HEK293T (cell line): Measurements from ENCODE around the gene NPLOC4.

ENCODE experiments used
- CTCF ChIA-PET: fragments of 350-600 bp; formaldehyde crosslinking; extraction: SDS; loops from one replicate; lab custom pipeline; 2021; ENCODE audit warnings: antibody characterized with exemption, inconsistent platforms; lab: Yijun Ruan, JAX
- POLR2A ChIA-PET: fragments of 350-600 bp; formaldehyde crosslinking; extraction: SDS; loops from one replicate; lab custom pipeline; 2020; ENCODE audit warnings: antibody characterized with exemption, inconsistent platforms; lab: Yijun Ruan, JAX
- DNase-seq: peaks from one replicate; pipeline ENCODE4 v3.0.0; 2012; ENCODE audit warnings: mixed read lengths; ENCODE audit errors: extremely low spot score
- ARNT ChIP-seq: fragments of 450-650 bp; IDR thresholded peaks from 2 replicates; pipeline ENCODE4 v1.6.1; 2017; ENCODE audit warnings: mild to moderate bottlenecking
- BHLHE40 ChIP-seq: fragments of 450-650 bp; IDR thresholded peaks from 2 replicates; pipeline ENCODE4 v1.6.1; 2016; ENCODE audit warnings: mild to moderate bottlenecking, moderate library complexity, borderline replicate concordance
- CTBP1 ChIP-seq: fragments of 450-650 bp; IDR thresholded peaks from 2 replicates; pipeline ENCODE4 v1.6.1; 2016; ENCODE audit warnings: borderline replicate concordance
- ELF4 ChIP-seq: fragments of 450-650 bp; IDR thresholded peaks from 2 replicates; pipeline ENCODE4 v1.6.1; 2017; ENCODE audit warnings: antibody characterized with exemption
- FOXA1 ChIP-seq: fragments of 450-650 bp; IDR thresholded peaks from 2 replicates; pipeline ENCODE4 v1.6.1; 2016; ENCODE audit warnings: mild to moderate bottlenecking
- FOXK2 ChIP-seq: fragments of 450-650 bp; IDR thresholded peaks from 2 replicates; pipeline ENCODE4 v1.6.1; 2016; ENCODE audit warnings: mild to moderate bottlenecking
- FOXM1 ChIP-seq: fragments of 450-650 bp; IDR thresholded peaks from 2 replicates; pipeline ENCODE4 v1.6.1; 2017; ENCODE audit warnings: mild to moderate bottlenecking, borderline replicate concordance
- HDGF ChIP-seq: fragments of 450-650 bp; IDR thresholded peaks from 2 replicates; pipeline ENCODE4 v1.6.1; 2017; ENCODE audit warnings: antibody characterized with exemption, borderline replicate concordance
- L3MBTL2 ChIP-seq: fragments of 450-650 bp; conservative IDR thresholded peaks from 2 replicates; pipeline ENCODE4 v1.6.1; 2016; ENCODE audit warnings: mild to moderate bottlenecking
- LEF1 ChIP-seq: fragments of 450-650 bp; IDR thresholded peaks from 2 replicates; pipeline ENCODE4 v1.6.1; 2017; ENCODE audit warnings: mild to moderate bottlenecking, borderline replicate concordance
- NFRKB ChIP-seq: fragments of 450-650 bp; IDR thresholded peaks from 2 replicates; pipeline ENCODE4 v1.6.1; 2016; ENCODE audit warnings: mild to moderate bottlenecking, moderate library complexity
- SP1 ChIP-seq: fragments of 450-650 bp; IDR thresholded peaks from 2 replicates; pipeline ENCODE4 v1.6.1; 2017
- SUZ12 ChIP-seq: fragments of 450-650 bp; IDR thresholded peaks from 2 replicates; pipeline ENCODE4 v1.6.1; 2016; ENCODE audit warnings: mild to moderate bottlenecking
- TARDBP ChIP-seq: fragments of 450-650 bp; IDR thresholded peaks from 2 replicates; pipeline ENCODE4 v1.6.1; 2016
- ZNF384 ChIP-seq: fragments of 450-650 bp; IDR thresholded peaks from 2 replicates; pipeline ENCODE4 v1.6.1; 2016
- TF ChIP-seq, protein P1 (sequence below): fragments of 450-650 bp; IDR thresholded peaks from 2 replicates; pipeline ENCODE4 v1.6.1; 2016

Gene NPLOC4

DNA sequence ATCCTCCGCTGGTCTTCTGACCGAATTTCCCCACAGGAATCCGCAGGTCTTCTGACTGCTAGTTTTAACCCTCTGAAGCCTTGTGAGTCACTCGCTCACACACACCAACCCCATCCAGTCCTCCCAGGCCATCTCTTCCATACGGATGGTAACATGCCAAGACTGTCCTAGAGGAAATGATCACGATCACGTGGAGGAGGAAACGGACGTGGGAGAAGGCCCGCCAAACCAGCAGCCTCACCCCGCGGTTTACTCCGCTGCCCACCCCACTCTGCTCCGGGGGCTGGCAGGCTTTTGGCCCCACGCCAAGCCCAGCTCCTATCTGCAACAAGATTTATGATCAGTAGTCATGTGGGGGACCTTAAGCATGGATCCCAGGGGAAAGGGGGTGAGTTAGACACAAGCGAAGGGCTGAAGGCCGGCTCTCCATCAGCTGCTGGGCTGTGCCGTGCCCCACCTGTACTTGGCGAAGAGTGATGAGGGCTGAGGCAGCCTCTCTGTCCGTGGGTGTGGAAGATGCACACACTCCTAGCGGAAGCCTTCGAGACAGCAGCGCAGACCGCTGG is 83.2 kb downstream of the NPLOC4 start:
- DNase-seq: no peak
- CTCF ChIA-PET: interaction anchor here (0.5 kb wide), 1 partner anchor 302 kb away, joined by 4 read pairs; no protein-coding TSS in a partner anchor
- POLR2A ChIA-PET: no interaction called here
- TF ChIP-seq ARNT (no peak), BHLHE40 (no peak), FOXK2 (no peak), L3MBTL2 (no peak), SUZ12 (no peak), NFRKB (no peak), CTBP1 (no peak), HDGF (no peak), ELF4 (no peak), SP1 (no peak)

DNA sequence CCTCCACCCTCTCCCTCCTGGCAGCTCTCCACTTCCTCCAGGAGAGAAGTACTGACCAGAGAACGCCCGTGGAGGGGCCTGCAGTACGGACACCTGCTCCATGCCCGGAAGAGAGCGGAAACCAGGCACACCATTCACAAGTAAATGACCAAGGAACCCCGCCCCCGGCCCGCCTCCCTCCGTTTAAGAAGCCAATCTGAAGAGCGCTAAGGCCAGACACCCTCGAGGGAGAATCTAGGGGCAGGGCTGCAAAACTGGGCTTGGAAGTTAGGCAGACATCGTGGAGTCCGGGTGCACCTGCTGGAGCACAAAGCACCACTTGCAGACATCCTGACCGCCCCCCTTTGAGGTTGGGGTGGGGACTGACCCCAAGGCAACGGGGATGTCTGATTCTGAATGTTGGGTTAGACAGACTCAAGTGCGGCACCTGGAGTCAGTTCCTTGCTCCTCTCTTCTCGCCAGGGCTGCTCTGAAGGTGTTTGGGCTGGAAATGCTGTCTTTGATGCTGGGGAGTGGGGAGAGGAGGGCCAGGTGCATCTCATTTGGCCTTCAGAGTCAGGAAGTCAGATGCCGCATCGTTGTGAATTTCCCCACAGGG is 83.8 kb downstream of the NPLOC4 start:
- ChIA-PET POLR2A (interaction anchor here (0.8 to 2.9 kb wide), 16 partner anchors 10 to 150 kb away, joined by 3 to 28 read pairs (median 5); partner anchors contain the start of genes ACTG1 and MRPL12), CTCF (interaction anchor here (0.5 to 0.9 kb wide), 3 partner anchors 111 to 298 kb away, joined by 3 read pairs; no protein-coding TSS in a partner anchor)
- peak; percentile 79 for DNase-seq
- TF ChIP-seq ZNF384 (no peak), NFRKB (no peak), FOXM1 (no peak), ARNT (no peak), LEF1 (no peak), TARDBP (no peak)

DNA sequence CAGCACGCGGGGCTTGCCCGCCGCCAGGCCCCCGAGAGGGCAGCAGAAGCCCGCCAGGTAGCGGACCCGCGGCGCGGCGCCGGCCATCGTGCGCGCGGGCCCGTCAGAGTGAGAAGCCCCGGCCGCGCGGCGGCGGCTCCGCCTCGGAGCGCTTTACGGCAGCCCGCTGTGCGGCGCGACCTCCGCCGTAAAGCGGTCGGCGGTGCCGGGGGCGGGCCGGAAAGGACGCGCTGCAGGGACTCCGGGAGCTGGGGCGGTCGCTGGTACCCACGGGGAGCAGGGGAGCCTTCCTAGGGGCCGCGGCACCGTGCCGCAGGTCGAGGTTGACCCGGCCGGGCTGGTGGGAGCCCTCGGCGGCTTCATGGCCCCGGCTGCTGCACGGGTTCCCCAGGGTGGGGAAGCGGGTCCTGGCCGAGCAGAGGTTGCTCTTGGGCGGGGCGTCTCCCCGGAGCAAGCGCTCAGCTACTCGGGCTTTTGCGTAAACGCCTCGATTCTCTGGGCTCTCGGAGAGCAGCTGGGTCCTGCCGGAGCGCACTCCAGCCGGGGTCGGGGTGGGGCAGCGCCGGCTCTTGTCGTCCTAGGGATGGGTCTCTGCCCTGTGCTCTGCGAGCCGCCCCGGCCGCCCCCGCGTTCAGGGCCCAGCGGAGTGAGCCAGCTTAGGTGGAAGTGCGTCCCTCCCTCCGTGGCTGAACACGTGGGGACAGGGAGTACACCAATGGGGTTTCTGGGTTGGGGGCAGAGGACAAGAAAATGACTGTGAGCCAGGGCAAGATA is 84.5 kb downstream of the NPLOC4 start, which contains the start of gene FAAP100:
FAAP100 (minus strand) TSS at position 110 of the 774 bp plus-strand sequence; CDS start at position 87, 23 bp downstream.
- POLR2A ChIA-PET: interaction anchor here (0.6 to 2.9 kb wide), 23 partner anchors 10 to 257 kb away, joined by 3 to 28 read pairs (median 4); partner anchors contain the start of genes ACTG1, FSCN2, MRPL12 and SLC38A10
- TF ChIP-seq FOXA1: no peak
- TF ChIP-seq TARDBP: no peak
- no peak for TF ChIP-seq ZNF384
- TF ChIP-seq FOXK2: no peak
- TF ChIP-seq ELF4: no peak
- TF ChIP-seq LEF1: no peak
- TF ChIP-seq ARNT: no peak
- TF ChIP-seq, protein P1, sequence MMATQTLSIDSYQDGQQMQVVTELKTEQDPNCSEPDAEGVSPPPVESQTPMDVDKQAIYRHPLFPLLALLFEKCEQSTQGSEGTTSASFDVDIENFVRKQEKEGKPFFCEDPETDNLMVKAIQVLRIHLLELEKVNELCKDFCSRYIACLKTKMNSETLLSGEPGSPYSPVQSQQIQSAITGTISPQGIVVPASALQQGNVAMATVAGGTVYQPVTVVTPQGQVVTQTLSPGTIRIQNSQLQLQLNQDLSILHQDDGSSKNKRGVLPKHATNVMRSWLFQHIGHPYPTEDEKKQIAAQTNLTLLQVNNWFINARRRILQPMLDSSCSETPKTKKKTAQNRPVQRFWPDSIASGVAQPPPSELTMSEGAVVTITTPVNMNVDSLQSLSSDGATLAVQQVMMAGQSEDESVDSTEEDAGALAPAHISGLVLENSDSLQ: no peak
- no peak for TF ChIP-seq FOXM1
- CTCF ChIA-PET: interaction anchor here (0.5 to 1.0 kb wide), 4 partner anchors 111 to 300 kb away, joined by 3 to 5 read pairs (median 3); no protein-coding TSS in a partner anchor
- peak; percentile 94 for DNase-seq

DNA sequence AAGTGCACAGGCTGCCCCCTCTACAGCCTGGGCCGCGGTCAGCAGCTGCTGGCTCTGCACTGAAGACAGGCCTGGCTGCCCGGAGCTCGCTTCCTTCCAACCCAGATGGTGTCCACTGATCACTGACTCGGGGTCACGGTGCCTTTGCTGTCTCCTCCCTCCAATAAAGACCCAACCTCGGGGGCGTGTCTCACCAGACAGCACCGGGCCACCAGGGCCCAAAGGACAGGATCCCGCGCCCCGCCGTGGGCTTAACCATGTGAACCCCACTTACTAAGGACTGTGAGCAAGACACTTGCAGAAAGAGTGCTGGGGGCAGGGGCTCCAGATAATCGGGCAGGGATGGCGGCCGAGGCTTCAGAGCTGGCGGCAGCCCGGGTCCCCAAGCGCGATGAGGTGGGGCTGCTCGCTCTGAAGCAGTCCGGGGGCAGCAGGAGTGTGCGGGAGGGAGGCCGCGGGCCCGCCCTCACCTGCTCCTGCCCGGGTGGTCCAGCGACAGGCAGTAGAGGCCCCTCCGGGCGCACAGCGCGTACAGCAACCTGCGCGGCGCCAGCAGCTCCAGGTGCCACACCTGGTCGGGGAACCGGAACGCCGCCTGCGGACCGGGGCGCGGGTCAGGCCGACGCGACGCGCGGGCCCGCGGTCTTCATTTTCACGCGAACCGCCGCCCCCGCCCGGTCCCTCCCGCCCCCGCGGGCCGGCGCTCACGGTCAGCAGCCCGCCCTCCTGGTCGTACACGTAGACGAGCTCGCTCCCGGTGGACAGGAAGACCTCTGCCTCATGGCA is 85.3 kb downstream of the NPLOC4 start:
- CTCF ChIA-PET: interaction anchor here (0.9 to 1.0 kb wide), 2 partner anchors 296 to 299 kb away, joined by 3 to 5 read pairs; no protein-coding TSS in a partner anchor

DNA sequence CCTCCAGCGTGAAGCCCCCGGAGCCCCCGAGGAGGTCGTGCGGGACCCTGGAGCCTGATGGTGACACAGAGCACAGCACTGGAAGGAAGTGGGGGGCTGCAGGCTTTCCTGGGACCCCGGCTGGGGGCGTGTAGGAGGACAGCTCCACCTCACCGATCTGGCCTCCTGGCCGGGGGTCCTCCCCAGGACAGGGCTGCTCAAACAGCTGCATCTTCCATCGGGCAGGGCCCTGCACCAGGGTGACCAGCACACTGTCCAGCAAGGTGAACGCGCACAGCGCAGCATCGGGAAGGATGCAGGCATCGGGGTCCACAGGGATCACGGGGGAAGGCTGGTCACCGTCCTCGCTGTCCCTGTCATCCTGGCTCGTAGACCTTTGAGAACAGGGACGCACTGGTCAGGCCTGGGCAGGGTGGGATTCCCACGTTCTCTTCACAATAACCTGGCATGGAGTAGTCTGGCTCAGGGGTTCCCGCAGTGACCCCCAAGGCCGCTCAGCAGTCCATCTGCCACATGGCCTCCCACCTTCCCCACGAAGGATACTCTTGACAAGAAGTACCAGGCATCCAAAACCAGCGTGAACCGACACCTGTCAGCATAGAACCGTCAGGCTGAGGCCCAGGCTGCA is 86.0 kb downstream of the NPLOC4 start:
- TF ChIP-seq FOXM1: no peak
- no peak for TF ChIP-seq CTBP1
- TF ChIP-seq FOXA1: no peak
- TF ChIP-seq SP1: no peak
- TF ChIP-seq NFRKB: no peak
- TF ChIP-seq ELF4: no peak
- TF ChIP-seq L3MBTL2: no peak
- TF ChIP-seq ARNT: no peak
- no peak for TF ChIP-seq FOXK2
- no peak for TF ChIP-seq LEF1
- TF ChIP-seq, protein P1: no peak
- TF ChIP-seq HDGF: no peak
- TF ChIP-seq TARDBP: no peak
- no peak for TF ChIP-seq SUZ12
- no peak for TF ChIP-seq ZNF384
- TF ChIP-seq BHLHE40: no peak
- ChIA-PET CTCF (interaction anchor here (0.5 kb wide), 1 partner anchor 66 kb away, joined by 3 read pairs; no protein-coding TSS in a partner anchor), POLR2A (interaction anchor here (1.0 to 2.9 kb wide), 5 partner anchors 8 to 257 kb away, joined by 3 to 28 read pairs (median 16); no protein-coding TSS in a partner anchor)
- DNase-seq: no peak

More for the DNA sequence above, 85.3 kb downstream of the NPLOC4 start:
- DNase-seq: peak; percentile 39
- POLR2A ChIA-PET: interaction anchor here (0.8 to 2.9 kb wide), 16 partner anchors 9 to 258 kb away, joined by 3 to 28 read pairs (median 5); partner anchors contain the start of genes ACTG1, FSCN2 and MRPL12
- no peak for TF ChIP-seq ZNF384
